HuH-7.5 (cell line): ENCODE results near the gene CARNS1.
A peak's percentile ranks its signal among the peaks of the same experiment; 100 is the strongest.

Source experiments
- DNase-seq: peaks from one replicate; pipeline ENCODE4 v3.0.0; 2011; ENCODE audit warnings: low spot score

The CARNS1 gene

DNA sequence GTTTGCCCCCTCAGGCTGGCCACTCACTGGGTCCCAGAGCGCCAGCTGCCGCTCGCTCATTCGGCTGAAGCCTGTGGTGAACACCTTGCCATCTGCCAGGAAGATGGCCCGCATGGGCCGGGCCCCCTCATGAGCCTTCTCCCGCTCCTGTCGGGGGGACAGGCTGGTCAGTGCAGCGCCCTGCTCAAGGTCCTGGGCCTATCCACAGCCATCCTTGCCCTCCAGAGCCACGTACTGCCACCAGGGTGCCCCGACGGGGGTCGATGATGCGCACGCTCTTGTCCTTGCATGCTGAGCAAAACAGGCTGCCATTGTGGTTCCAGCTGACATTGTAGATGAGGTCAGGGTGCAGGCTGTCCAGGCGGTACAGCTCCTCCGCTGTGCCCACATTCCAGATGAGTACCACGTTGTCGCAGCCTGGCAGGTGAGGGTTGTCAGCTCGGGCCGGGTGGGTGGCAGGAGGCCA lies 25.7 kb downstream of the CARNS1 start:
- no peak for DNase-seq

DNA sequence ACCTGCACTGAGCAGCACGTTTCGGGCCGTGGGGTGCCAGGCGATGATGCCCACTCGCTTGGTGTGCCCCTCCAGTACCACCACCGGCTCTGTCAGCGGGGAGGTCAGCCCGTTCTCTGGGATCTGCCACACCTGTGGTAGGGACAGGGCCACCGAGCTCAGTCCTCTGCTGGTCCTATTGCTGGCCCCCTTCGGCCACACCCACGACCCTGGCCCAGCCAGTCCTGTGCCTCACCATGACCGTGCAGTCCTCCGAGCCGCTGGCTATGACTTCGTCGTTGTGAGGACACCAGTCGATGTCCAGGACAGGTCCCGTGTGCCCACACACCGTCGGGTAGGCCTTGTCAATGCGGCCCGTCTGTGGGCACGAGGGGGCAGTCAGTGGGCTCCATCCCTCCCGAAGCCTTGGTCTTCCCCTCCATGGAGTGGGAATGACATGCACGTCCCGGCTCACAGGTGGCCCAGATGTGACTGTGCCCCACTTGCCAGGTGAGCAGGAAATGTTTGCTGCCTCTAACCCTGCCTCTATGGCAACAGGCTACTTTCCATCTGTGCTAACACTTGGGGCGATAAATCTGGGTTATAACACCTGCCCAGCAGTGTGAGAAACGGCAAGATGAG lies 26.4 kb downstream of the CARNS1 start:
- no peak for DNase-seq

DNA sequence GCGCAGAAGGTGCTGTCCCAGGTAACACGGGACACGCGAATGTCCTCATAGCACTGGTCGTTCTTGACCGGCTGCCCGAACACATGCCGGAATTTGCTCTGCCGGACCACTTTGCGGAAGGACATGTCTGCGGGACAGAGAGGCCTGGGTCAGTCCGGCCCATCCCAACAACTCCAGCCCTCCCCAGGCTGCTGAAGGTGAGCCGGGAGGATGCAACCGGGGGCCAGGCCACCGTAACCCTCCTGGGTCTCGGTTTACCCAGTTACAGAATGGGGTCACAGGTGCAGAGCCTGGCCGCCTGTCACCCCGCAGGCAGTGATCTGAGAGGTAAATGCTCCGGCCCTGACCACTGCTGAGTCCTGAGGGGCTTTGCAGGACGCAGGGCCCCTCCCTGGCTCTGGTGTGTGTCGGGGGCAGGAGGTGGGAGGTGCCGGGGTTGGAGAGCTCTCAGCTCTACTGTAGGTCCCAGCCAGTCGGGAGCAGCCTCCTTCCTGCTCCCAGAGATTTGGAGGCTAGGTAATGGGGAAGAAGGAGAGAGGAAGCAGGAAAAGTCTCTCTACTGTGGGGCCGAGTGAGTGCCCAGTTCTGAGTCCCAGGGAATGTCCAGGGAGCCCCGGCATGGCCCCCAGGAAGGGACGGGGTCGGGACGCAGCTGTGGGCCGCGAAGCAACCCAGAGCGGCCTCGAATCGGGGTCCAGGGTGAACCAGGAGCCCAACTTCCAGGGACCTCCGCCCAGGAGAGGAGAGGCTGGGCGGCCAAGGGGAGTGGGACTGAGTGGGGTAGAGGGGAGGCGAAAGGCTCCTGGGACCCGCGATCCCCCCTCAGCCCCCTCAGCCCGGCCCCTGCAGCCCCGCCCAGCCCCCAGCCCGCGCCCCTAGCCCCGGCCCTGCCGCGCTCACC lies 27.3 kb downstream of the CARNS1 start:
- DNase-seq, result no peak

DNA sequence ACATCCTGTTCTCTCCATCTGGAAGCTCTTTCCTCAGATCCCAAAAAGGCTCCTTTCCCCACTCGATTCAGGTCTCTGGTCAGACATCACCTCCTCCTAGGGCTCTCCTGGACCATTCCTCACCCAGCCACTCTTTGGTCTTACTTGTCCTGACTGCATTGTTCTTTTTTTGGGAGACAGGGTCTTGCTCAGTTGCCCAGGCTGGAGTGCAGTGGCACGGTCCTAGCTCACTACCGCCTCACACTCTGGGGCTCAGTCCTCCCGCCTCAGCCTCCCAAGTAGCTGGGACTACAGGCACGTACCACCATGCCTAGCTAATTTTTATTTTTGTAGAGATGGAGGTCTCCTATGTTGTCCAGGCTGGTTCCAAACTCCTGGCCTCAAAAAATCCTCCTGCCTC lies 30.0 kb downstream of the CARNS1 start:
- DNase-seq, result no peak

DNA sequence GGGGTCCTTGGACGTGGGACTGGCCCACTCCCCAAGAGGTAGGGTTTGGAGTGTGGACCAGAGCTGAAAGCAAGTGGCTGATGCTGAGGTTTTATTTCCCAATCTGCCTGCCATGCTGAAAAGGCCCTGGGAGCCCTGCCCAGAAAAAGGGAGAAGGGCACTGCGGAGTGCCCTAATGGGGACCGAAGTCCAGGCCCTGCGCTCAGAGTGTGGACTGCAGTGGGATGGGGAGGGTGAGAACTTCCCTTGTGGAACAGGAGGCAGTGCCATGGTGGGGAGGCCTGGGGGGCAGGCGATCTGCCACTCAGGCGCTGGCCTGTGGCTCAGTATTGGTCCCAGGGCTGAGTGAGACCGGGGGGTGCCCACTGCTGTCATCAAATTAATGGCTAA lies 32.7 kb downstream of the CARNS1 start:
- DNase-seq, result no peak

DNA sequence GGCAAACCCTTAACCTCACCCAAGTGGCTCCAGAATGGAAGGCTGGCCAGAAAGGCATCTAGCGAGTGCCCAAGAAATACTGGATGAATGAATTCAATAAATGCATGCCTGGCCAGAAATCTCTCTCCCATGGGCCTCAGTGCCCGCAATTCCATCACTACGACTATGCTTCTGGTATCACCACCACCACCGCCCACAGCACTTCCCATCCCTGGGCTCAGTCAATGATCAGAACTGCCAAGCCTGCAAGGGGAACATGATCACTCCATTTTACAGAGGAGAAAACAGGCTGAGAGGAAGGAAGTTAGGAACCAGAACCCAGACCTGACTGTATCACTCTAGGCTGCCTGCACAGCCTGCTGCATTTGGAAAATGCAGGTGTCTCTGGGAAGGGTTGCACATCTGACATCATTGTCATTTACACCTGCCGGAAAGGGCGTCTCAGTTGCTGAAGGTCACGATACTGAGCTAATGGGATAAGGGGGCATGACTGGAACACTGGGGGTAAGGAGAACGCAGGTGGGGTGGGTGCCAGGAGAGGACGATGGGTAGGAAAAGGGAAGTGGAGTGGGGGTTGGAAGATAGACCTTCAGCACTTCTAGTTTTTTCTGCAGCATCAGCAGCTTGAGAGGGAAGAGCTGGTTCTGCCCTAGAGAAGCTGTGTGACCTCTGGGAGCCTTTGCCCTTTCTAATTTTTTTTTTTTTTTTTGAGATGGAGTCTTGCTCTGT lies 33.8 kb downstream of the CARNS1 start:
- DNase-seq, result no peak

DNA sequence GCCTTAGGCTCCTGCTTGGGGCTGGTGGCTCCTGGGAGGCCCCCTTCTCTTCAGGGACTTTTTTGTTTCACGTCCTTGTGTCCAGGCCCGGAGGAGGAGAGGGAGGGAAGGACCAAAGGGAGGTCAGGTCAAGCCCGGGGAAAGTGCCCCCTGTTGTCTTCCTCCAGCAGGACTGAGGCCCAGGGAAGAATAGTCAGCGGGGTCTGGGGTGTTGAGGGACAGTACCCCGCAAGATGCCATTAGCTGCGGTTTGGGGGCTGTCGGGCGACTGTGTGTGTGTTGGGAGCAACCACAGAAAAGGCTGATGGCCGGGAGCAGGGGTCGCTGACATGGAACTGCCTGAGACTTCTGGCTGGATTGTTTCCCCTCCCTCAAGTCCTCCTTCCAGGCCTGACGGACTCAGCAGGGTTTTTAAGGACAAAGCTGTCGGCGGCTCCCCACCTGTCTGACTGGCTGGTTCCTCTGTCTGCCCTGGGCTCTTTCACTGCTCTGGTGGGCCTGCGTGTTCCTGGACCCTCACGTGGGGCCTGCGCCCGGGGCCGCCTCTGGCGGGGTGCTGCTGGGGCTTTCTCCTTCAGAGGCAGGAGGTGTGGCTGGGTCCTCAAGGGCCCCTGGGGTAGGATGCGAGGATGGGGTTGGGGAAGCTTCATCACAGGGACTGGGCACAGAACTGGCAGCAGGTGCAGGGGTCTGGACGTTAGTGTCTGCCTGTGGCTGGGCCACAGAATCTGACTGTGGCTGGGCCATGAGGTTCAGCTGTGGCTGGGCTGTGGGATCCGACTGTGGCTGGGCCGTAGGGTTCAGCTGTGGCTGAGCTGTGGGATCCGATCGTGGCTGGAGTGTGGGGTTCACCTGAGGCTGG lies 35.5 kb downstream of the CARNS1 start:
- no peak for DNase-seq

DNA sequence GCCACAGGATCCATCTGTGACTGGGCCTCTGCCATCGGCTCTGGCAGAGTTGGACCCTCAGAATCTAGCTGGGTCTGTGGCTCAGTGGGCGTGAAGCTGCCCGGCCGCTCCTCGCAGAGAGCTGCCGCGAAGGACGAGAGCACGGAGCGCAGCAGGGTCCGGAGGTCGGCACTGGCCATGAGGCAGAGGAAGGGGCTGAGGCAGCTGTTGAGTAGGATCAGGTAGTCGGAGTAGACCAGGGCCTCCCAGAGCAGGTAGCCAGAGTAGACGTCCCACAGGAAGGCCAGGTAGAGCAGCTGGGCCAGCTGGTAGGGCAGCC lies 36.1 kb downstream of the CARNS1 start:
- DNase-seq, result no peak

DNA sequence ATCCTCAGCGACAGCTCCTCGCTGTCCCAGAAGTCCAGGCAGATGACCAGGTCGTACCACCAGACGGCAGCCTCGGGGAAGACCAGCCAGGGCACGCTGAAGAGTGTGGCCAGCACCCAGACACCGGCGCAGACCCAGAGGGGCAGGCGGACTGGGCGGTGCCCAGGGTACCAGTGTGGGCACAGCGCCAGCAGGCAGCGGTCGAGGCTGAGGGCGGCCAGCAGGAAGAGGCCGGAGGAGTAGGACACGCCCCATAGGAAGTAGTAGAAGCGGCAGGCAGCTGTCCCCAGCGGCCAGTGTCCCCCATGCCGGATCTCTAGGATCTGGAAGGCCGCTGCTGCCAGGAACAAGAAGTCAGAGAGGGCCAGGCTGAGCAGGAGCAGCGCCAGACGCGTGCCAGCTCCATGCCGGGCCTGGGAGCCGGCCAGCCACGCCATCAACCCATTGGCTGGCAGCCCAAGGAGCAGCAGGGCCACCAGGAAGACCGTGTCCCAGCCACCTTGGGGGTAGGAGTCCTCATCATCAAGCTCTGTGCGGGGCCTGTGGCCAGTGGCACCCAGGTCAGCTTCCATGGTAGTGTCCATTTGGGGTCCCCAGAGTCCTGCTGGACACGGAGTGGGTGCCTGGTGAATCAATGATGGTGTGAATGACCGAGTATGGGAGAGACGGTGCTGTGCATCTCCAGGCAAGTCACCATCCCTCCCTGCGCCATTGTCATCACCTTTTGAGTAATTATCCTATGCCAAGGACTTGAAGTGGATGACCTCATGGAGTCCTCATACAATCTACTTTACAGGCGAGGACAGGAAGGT lies 36.9 kb downstream of the CARNS1 start, which contains the start of gene GPR152:
GPR152 (minus strand) TSS at position 589 of the 812 bp plus-strand sequence; CDS start at position 584, 5 bp downstream.
- no peak for DNase-seq

DNA sequence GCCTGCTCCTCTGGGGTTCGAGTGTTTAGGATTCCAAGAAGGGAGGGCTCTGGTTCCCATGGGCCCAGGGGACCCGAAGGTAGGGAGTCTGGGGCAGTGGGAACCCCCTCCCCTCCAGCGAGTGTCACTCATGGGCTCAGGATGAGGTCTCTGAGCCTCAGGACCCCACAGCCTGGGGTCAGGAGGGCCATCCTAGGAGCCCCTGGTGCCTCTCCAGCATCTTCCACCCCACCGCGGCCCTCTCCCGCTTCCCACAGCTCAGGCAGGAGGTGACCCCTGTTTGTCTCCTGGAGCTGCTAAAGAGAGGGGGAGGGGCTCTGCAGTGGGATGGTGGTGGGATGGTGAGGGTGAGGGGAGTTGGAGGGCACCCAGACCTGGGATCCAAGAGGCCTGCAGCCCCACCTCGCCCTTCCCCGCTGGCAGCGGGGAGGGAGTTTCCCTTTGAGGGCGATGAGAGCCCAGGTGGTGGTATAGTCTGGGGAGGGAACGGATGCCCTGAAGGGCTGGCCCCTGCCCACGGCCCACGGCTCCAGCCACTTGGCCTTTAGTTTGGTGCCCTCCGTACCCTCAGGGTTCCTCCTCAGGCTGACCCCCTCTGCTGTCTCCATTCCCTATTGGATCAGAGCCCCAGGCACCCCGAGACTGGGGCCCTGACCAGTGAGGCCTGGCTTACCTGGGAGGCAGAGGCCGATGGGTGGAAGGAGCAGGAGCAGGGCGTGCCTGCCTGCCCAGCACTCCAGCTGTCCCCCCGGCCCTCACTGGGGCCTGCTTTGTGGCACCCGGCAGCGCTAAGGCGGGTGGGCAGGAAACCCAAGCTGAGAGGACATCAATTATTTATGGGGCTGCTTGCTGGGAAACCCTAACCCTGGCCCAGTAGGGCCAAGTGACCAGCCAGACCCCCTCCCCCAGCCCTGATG lies 38.6 kb downstream of the CARNS1 start:
- no peak for DNase-seq

DNA sequence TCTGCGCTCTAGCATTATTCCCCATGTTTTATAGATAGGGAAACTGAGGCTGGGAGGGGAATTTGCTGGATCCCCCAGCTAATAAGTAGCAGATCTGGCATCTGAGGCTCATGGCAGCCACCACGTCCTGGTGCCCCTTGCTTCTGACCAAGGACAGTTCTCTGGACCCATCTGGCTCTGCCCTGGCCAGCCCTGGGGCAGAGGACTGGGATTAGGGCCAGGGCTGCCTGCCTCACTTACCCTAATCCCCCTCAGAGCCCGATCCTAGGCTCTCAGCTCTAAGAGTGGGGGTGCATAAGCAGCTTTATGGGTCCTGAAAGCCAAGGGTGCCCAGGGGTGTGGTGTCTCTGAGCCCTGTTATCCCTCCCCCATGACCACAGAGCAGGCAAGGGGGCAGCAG lies 39.6 kb downstream of the CARNS1 start, which contains the start of gene CABP4:
CABP4 (plus strand) TSS at position 301 of the 400 bp plus-strand sequence; CDS start at position 371, 70 bp downstream.
- DNase-seq, result no peak

DNA sequence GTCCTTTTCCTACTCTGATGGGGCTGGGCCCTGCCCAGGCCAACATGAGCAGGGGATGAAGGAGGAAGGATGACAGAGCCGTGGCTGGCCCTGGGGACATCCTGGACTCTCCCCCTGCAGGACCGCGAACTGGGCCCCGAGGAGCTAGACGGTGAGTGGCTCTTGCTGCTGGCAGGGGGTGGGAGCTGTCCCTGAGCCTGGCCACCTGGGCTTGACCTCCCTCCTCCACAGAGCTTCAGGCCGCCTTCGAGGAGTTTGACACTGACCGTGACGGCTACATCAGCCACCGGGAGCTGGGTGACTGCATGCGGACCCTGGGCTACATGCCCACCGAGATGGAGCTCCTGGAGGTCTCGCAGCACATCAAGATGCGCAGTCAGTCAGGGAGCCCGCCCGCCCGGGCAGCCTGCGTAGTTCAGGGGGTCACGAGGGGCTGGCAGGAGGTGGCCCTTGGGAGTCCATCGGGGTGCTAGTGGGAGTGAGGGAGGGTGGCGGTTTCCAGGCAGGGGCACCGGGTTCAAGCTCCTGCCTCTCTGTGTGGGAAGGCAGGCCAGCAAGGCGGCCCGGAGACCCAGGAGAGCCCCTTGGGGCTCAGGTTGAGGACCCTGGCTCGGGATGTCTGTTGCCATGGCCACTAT lies 40.7 kb downstream of the CARNS1 start:
- DNase-seq, result no peak

DNA sequence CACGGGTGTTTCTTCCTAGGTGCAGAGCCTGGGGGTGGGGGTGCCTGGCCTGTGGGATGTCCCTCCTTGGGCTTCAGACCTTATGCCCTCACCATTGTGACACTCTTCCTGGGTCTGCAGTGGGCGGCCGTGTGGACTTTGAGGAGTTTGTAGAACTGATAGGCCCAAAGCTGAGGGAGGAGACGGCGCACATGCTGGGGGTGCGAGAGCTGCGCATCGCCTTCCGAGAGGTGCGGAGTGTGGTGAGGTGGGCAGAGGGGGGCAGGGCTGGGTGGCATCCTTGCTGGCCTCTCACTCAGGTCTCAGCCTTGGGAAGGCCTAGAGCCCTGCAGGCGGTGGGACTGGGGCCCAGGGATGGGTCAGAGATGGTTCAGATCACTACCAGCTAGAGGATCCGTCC lies 42.0 kb downstream of the CARNS1 start:
- no peak for DNase-seq

DNA sequence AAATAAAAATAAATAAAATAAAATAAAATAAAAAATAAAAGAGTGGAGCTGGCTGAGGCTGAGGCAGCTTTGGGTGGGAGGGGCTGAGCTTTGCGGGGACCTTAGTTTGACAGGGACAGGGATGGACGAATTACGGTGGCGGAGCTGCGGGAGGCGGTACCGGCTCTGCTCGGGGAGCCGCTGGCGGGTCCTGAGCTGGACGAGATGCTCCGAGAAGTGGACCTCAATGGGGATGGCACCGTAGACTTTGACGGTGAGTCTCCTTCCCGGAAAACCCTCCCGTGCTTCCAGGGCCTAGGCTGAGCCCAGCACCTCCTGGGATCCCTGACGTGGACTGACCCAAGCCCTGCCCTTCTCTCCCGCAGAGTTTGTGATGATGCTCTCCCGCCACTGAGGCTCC lies 42.8 kb downstream of the CARNS1 start:
- DNase-seq, result no peak

DNA sequence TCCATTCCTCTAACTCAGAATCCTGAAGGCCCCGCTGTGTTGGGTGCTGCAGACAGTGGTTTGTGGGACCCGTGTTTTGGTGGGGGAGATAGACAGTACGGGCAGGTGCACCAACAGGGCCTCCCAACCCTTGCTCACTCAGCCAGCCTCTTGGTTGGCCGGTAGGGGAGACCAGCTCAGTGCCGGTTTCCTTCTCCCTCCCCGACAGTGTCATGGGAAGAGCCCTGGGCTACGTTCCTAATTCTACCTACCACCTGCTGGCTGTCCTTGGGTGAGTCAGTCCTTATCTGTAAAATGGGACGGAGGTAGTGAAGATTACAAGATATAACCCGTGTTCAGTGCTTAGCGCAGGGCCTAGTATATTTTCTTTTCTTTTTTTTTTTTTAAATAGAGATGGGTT lies 47.7 kb downstream of the CARNS1 start:
- DNase-seq, result no peak

DNA sequence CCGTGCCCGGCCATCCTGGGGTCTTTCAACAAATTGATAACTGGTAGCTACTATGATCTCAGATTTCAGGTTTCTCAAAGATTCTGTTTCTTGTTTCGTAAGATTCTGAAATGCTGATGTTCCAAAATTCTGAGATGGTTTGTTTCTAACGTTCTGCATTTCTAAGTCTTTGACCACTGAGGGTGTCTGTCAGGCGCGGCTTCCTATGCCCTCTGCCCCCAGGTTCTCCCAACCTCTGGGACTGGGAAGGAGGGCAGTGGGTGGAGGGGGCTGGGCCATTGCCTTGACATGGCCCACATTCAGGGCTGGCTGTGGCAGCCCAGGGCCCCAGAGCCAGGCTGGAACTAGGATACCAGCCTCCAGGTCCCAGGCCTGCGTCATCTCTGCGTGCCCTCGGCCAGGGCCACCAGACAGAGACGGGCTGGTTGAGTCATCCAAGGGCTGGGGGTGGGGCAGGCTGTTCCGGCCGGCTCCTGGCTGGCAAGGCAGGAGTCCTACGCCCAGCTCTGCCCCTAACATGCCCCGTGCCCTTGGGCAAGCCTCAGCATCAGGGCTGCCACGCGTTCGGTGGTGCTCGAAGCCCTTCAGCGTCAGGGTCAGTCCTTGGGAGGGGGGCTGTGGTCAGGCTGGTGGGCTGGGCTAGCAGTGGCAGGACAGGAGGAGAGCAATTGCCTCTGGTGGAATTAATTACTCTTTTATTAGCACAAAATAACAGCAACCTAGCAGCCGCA lies 48.4 kb downstream of the CARNS1 start:
- DNase-seq, result no peak

DNA sequence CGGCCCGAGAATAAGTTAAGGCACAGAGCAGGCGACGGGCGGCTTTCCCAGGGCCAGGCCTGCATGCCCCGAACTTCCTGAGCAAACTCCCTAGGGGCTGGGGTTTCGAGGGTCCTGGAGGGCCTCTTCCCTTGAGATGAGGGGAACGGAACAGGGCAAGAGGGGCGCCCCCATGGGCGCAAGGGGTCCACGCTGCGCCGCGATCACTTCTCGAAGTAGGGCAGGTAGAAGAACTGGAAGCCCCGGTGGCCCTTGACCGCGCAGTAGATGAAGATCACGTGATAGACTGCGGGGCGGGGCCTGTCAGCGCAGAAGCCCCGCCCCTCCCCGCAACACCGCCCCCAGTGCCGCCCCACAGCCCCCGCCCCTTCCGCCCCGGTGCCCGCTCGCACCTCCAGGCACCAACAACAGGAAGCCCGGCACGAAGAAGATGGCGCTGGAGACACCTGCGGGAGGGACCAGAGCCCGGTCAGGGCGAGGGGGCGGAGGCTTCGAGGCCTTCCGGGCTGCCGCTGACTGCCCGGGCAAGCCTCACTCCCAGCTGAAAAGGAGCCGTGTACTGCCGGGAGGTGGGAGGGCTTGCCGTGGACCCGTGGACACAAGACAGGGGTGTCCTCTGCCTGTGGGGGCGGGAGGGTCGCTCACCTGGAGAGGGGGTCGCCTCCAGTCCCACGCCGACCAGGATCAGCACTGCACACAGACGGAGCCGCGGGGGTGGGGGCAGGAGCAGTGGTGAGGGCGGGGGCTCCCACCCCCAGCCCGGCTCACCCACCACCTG lies 49.1 kb downstream of the CARNS1 start:
- DNase-seq, result peak; percentile 100

DNA sequence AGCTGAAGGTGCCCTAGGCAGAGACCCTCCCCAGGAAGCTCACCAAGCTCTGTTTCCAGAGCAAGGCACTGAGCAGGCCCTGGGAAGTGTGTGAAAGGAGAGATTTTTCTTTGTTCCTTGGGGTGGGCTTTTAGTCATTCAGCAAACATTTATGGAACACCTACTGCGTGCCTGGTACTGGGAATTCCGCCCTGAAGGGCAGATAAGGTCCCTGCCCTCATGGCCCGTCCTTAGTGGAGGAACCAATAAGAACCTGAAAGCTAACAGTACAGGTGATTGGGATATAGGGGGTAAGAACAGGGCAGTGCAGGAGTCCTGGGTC lies 49.7 kb downstream of the CARNS1 start:
- DNase-seq, result no peak
